GM19099 (cell line): Measurements from ENCODE around the gene DDX60.

Experiments
- POLR2A ChIP-seq: IDR thresholded peaks from 3 replicates; pipeline ENCODE4 v1.6.1; 2011; ENCODE audit warnings: low read depth; ENCODE audit not compliant: insufficient read length; ENCODE audit errors: extremely low read depth

DDX60 gene, protein sequence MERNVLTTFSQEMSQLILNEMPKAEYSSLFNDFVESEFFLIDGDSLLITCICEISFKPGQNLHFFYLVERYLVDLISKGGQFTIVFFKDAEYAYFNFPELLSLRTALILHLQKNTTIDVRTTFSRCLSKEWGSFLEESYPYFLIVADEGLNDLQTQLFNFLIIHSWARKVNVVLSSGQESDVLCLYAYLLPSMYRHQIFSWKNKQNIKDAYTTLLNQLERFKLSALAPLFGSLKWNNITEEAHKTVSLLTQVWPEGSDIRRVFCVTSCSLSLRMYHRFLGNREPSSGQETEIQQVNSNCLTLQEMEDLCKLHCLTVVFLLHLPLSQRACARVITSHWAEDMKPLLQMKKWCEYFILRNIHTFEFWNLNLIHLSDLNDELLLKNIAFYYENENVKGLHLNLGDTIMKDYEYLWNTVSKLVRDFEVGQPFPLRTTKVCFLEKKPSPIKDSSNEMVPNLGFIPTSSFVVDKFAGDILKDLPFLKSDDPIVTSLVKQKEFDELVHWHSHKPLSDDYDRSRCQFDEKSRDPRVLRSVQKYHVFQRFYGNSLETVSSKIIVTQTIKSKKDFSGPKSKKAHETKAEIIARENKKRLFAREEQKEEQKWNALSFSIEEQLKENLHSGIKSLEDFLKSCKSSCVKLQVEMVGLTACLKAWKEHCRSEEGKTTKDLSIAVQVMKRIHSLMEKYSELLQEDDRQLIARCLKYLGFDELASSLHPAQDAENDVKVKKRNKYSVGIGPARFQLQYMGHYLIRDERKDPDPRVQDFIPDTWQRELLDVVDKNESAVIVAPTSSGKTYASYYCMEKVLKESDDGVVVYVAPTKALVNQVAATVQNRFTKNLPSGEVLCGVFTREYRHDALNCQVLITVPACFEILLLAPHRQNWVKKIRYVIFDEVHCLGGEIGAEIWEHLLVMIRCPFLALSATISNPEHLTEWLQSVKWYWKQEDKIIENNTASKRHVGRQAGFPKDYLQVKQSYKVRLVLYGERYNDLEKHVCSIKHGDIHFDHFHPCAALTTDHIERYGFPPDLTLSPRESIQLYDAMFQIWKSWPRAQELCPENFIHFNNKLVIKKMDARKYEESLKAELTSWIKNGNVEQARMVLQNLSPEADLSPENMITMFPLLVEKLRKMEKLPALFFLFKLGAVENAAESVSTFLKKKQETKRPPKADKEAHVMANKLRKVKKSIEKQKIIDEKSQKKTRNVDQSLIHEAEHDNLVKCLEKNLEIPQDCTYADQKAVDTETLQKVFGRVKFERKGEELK (N-terminal part only)

DNA sequence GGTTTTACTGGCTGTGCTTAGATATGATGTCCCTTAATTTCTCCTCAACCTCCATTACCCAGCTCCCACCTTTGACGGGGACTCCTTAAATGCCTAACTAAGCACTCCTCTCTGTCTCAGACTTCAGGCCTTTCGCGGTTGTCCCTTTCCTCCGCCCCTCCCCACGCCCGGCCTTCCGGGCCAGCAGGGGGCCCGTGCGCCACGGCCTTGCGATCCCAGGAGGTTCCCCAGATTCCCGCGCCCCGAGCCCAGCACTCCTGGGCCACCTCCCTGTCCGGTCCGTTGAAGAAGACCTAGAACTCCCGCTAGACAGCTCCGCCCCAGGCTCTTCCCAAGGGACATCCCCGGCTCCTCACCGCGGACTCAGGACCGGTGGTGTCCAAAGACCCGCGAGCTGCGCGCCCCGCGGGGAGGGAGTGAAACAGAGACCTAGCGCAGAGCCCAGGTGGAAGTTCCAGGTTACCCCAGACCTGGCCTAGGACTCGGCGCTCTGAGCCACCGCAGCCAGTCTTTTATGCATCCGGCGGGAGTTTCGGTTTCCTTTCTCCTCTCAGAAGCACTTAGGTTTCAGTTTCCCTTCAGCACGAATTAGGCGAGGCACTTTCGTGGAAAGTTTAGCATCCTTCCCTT lies at the start of gene DDX60:
DDX60 (minus strand) TSS at position 487 of the 630 bp plus-strand sequence. CDS start 7,493 bp downstream, outside the sequence.
- peak; percentile 95 for TF ChIP-seq POLR2A

DNA sequence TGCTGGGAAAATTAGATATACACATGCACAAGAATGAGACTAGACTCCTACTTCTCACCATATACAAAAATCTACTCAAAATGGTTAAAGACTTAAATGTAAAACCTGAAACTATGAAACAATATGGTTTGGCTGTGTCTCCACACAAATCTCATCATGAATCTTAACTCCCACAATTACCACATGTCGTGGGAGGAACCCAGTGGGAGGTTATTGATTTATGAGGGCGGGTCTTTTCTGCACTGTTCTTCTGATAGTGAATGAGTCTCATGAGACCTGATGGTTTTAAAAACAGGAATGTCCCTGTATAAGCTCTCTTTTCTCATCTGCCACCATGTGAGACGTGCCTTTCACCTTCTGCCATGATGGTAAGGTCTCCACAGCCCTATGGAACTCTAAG lies 48.5 kb upstream of the DDX60 start:
- TF ChIP-seq POLR2A = no peak

DNA sequence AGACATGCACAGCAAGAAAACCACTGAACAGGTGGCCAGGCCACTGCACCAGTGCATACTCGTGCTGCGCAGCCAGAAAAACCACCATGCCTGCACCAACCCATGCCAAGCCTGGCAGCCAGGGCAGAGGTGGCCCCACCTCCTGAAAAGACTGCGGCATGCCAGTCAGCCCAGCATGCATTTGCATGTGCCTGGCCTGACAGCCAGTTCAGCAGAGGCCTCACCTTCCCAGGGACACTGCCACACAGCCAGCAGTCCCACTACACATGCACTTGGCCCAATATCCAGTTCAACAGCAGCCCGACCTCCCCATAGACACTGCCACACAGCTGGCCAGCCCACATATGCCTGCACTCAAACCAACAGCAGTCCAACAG lies 43.5 kb upstream of the DDX60 start:
- TF ChIP-seq POLR2A = no peak

DNA sequence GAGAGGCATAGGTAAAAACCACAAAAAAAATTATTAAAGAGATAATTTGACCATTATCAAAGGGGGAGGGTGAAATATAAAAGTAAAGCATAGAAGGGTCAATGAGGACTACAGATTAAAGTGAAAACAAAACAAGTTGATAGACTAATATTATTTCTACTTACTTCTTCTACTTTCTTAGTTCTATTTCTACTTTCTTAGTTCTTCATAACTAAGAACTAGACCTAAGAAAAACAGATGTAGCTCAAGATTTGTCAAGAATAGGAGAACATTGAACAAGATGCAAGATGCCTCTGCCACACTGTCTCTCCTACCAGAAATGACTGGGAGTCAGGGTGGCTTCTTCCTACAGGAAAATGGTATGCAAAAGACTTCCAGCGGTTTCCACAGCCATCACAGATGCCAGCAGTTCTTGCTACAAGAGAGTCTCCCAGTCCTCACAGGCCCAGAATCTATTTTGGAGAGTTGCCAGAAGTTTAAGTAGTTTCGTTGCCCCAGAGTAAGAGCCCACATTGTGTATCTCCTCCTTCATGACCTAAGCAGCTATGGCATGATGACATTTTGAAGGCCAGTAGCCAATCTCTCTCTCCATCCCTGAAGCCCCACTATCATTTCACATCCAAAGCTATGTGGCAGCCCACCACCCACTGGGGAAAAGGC lies 42.9 kb upstream of the DDX60 start:
- TF ChIP-seq POLR2A = no peak

DNA sequence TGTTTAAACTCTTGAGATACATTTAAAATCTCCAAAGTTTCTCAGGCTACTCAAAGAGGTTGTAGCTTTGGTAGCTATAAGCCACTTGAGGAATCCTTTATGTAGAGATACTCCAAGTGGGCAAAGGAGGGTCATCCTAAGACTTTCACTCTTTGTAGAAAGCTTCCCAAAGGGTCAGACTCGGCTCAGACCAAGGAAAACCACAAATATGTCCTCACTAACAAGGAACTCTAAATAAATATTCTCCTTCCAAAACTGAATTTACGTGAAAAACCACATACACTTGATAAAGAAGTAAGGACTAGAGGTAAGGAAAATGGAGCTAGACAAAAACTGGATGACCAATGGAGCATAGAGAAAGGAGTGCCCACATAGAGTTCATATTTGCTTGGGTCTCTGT lies 41.7 kb upstream of the DDX60 start:
- TF ChIP-seq POLR2A = no peak

DNA sequence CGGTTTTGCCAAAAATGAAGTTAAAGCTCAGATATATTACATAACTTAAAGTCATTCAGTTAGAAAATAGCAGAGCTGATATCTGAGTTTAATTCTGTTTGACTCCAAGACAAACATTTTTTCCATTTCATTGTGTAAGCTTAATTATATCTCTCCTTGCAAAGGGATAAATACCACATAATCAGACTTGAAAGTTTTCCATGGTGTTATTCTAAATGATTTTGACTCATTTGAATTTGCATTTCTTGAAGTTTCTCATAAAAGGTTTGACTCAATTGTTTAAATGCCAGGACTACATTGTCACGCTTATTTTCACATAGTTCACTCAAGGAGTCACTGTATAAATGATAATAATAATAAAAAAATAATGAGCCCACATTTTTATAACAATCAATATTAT lies 39.4 kb upstream of the DDX60 start:
- TF ChIP-seq POLR2A = no peak

DNA sequence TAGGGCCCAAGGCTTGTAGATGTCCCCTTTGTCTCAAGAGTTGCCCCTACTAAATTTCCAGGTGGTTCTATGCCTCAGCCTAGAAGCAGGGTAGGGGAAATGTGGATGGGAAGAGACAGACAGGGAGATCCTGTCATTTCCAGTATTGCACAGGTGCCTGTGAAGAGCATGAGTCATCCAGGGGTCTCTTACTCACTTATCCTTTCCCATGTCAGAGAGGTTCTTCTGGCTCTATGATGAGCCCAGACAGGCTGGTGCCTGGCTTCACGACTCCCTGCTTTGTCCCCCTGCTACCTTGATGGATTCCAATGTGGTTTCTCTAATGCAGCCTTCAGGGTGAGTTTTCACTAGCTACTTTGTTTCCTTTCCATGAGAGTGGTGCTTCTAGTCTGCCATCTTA lies 35.2 kb upstream of the DDX60 start:
- TF ChIP-seq POLR2A = no peak

DNA sequence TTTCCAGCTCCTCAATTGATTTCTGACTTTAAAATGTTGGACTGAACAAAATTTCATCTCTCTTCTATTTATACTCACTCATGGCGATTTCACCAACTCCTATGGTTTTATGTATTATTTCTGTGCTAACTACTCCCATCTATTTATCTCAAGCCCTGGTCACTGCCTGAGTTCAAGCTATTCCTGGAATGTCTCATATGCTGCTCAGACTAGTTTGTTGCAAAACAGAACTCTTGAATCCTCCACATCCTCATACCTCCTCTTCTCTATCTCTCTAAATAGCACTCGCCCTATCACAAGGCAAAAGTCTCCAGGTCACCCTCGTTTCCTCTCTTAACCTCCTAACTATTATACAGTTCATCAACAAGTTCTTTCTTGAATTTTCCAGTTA lies 19.0 kb upstream of the DDX60 start:
- TF ChIP-seq POLR2A = no peak

DNA sequence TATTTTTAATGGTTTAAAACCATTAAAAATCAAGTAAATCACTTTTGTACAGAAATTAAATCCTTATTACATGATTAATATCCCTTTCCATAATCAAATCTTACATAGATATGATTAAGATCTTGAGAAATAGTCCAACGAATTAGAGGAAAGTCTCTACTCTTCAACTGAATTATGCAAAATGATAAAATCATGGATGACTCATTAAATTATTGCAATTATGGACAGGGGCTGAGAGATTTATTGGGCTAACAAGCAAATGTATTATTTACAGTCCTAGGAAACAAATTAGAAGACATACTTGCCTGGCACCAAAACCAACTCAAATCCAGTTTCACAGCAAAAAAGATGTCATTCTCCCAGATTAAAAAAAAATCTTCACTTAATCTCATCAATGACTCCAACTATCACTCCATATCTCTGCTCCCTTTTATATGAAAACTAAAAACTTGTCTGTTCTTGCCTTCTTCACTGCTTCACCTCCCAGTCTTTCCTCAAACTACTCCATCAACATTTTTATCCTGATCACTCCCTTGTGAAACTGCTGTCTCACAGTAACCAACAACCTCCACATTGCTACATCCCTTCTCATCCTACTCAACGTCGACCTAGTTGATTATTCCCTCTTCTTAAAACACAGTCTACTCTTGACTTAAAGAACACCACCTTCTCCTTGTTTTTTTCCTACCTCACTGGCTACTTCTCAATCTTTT lies 18.4 kb upstream of the DDX60 start:
- TF ChIP-seq POLR2A = no peak

DNA sequence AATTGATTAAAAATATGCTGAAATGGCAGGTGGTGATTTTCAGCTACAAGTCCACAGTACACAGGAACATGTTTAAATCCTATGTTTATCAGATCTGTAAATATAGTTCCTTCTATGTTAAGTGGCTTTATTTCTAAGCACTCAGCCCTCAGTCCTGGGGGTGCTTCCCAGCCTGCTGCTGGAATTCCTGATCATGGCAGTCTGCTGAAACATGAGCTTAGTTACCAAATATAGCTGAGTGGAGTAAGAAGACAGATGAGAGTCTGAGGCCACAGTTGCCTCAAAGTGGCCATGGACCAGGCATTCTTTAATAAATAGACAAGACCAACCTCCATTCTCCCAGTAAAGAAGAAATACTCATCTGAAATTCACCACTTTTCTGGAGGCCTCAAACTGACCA lies 17.1 kb upstream of the DDX60 start:
- TF ChIP-seq POLR2A = no peak

DNA sequence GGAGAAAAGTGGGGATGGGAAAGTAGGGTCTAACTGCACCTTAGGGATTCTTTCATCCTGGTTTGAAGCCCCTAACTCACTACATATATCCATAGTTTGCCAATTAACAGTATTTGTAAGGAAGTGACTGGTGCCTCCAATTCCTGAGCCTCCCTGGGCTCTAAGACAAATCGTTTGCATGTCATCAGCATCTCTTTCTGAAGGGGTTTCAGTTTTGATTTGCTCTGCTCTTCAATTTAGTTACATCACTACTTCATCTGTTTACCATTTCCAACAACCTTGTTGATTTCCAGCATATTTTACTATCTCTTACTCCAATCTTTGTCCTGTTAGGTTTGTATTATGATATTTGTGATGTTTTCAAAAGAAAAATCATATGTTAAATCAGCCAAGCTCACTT lies 15.5 kb upstream of the DDX60 start:
- TF ChIP-seq POLR2A = no peak

DNA sequence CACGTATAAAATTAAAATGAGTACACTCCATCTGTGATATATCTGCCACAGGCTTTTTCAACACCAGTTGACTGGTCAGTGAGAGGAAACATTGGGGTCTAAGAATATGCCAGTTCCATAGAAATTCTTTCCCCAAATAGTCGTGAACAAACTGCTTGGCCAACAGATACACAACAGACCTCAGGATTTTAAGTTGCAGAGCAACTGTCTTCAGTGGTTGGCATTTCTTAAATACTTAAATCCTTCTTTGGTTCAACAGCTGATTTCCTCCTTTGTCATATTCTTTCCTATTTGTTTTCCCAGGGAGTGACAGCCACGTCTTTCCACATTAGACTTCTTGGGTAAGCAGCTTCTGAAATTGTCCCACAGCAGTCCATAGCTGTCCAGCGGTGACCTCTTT lies 7.0 kb upstream of the DDX60 start:
- no peak for TF ChIP-seq POLR2A

DNA sequence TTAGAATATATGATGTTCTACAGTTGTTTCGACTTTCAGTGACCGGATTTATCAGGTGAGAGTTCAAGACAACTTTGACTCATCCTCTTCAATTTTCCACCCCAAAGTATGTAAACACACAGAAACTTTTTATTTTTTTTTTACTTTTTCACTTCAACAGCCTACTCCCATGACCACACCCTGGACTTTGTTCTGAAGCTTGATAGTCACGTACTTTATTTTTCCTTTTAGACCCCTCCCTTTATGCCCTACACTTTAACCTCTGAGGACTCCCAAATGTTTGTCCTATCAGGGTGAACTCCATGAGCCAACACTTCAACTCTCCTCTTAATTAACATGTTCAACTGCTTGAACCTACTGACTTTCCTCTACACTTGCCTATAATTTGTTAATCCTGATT lies 2.5 kb upstream of the DDX60 start:
- TF ChIP-seq POLR2A = no peak
